Fibroblast of the conjunctiva (primary cell): Measurements from ENCODE around the gene SCUBE2.
"Not testable (repeated sequence)": the region's sequence is repeated elsewhere in the genome, so short reads cannot be mapped to it uniquely, and the experiment has no call there.

Source experiments
- DNase-seq: peaks from one replicate; pipeline ENCODE4 v3.0.0-alpha.2; 2010; ENCODE audit warnings: low read depth

SCUBE2 gene

GRCh38 chr11:9008011-9008550, 83.3 kb downstream of the SCUBE2 start:
- no peak for DNase-seq

- no peak for DNase-seq
Observed at GRCh38 chr11:9005087-9005486, 86.3 kb downstream of the SCUBE2 start.

GRCh38 chr11:9004183-9004926, 87.0 kb downstream of the SCUBE2 start:
- DNase-seq: no peak

- no peak for DNase-seq
Observed at GRCh38 chr11:9003573-9004182, 87.7 kb downstream of the SCUBE2 start, which contains the start of gene NRIP3. NRIP3 (minus strand) TSS chr11:9004001; CDS start chr11:9003935, 66 bp downstream.

DNA sequence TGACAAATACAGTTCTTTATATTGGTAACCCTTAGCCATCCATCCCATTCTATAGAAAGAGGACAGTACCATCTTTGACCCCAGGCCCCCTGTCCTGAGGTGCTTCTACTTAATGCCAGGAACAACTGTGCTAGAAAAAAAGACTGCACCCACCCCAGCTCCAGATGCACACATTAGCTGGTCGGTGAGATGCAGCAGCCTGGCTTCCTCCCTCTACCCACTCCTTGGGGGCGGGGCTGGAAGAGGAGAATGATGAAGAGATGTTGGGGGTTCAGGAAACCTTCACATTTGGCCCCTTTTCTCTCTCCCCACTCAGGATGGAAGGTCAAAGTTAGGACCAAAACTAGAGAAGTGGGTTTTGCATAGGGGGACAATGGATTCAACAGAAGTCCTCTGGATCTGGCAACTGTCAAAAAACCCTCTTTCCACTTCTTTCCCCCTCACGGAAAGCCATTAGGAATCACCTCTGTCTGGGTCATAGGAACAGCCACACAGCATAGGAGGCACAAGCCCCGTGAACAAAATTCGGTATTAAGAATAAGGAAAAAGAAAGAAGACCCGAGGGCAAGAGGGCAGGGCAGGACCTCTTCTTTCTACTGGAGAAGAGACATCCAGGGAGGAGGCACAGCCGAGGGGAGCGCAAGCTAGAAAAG, 88.4 kb downstream of the SCUBE2 start:
- DNase-seq: no peak

- DNase-seq: no peak
Observed at GRCh38 chr11:9001736-9002135, 89.7 kb downstream of the SCUBE2 start.

DNA sequence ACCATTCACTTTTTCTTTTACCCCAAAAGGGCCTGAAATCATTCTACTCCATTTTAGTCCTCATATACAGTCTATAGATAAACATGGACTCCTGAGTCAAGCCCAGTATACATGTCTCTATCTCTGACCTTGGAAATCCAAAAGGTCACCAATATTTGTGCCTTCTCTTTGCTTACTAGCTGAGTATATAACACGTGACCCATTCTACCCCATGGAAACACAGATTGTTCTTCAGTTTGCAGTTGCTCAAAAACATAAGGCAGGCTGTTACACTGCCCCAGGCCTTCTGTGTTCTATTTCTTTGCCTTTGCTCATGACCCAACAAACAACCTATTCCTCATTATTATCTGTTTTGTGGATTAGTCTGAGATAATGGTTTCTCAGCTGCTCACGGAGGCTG, 93.4 kb downstream of the SCUBE2 start:
- no peak for DNase-seq

DNA sequence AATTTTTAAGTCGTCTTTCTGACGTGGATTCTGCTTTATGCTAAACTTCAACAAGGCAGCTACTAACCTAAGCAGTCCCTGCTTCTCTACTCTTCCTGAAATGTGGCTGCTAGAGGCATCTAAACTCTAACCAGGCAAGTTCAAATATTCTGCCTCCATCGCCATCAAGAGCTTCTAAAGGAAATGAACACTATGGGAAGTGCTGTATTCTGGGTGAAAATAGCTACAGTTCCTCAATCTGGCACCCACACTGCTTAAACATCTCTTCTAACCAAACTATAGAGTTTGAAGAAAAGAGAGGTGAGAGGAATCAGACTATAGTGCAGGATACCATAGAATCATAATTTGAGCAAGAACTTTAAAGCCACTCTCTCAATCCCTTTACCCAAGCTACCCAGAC, 93.9 kb downstream of the SCUBE2 start:
- no peak for DNase-seq

GRCh38 chr11:8989453-8989852, 101.9 kb downstream of the SCUBE2 start:
- no peak for DNase-seq

GRCh38 chr11:8988329-8989234, 102.8 kb downstream of the SCUBE2 start:
- no peak for DNase-seq

GRCh38 chr11:8987446-8987845, 104.0 kb downstream of the SCUBE2 start:
- no peak for DNase-seq

- DNase-seq: not testable (repeated sequence)
Observed at GRCh38 chr11:8986772-8987171, 104.6 kb downstream of the SCUBE2 start.

GRCh38 chr11:8985462-8985861, 105.9 kb downstream of the SCUBE2 start:
- no peak for DNase-seq

GRCh38 chr11:8983552-8983951, 107.8 kb downstream of the SCUBE2 start:
- no peak for DNase-seq

DNA sequence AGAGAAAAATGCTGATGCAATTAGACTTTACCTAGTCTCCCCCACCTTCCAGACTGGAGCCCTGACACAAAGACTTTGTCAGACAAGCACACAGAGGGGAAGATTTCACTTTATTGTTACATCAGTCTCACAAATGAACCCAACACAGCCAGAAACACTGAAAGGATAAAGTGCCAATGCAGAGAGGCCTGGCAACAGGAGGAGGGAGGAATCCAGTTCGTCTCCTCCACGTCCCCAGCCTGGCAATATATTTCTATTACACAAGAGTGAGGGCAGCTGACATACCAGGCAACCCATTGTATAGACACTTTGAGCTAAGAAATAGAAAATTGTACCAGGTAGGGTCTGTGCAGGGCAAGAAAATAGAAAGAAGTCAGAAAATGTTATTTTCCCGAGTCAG, 110.9 kb downstream of the SCUBE2 start:
- DNase-seq: no peak

DNA sequence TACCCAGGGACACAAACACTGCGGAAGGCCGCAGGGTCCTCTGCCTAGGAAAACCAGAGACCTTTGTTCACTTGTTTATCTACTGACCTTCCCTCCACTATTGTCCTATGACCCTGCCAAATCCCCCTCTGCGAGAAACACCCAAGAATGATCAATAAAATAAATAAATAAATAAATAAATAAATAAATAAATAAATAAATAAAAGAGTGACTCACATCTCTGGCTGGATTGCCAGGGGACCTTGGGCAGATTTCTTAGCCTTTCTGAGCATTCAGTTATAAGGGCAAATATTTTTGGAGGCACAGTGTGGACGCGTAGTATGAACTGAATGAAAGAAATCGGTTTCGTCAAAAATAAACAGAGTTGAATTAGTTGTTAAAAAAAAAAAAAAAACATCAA, 112.0 kb downstream of the SCUBE2 start:
- DNase-seq: not testable (repeated sequence)

- DNase-seq: no peak
Observed at GRCh38 chr11:8973121-8973520, 118.3 kb downstream of the SCUBE2 start.

GRCh38 chr11:8971924-8972316, 119.5 kb downstream of the SCUBE2 start:
- DNase-seq: no peak

- no peak for DNase-seq
Observed at GRCh38 chr11:8971196-8971923, 120.0 kb downstream of the SCUBE2 start.
